SK-N-SH (cell line): ENCODE measurements around the gene FFAR3. TPM values are rescaled to one million over a fixed set of nuclear protein-coding genes. Genes with fewer than 3 reads are reported as not detected.

Source experiments
- CTCF ChIA-PET: fragments of 300-600, 350-600 bp; formaldehyde crosslinking; extraction: SDS; loops from one replicate; lab custom pipeline; 2021; lab: Yijun Ruan, JAX
- POLR2A ChIA-PET: fragments of 350-600 bp; sonication (Branson Sonifier 250); formaldehyde crosslinking; extraction: SDS; loops from one replicate; lab custom pipeline; 2020; ENCODE audit warnings: antibody characterized with exemption, inconsistent platforms; lab: Yijun Ruan, JAX
- DNase-seq: peaks from one replicate; pipeline ENCODE4 v3.0.0; 2012
- H2AFZ ChIP-seq: fragments of 200-600 bp; sonication (generic); 2 replicates; pipeline ENCODE4 v1.8.1; 2016; ENCODE audit warnings: antibody characterized with exemption, mild to moderate bottlenecking, low read depth
- H3F3A ChIP-seq: fragments of 200-600 bp; sonication (generic); replicated peaks from 2 replicates; pipeline ENCODE3; 2016; ENCODE audit warnings: antibody characterized with exemption, mild to moderate bottlenecking; ENCODE audit not compliant: insufficient read depth
- H3K27ac ChIP-seq, 2 experiments: fragments of 200-500 bp in 1 of 2; fragments of 200-600 bp in 1 of 2; sonication (Bioruptor generic) in 1 of 2; sonication (generic), shearing (Covaris generic) in 1 of 2; 2 replicates each; pipeline versions ENCODE4 v1.5.1 to v1.6.1; 2014 to 2016; ENCODE audit warnings: low read depth in 2 of 2, inconsistent platforms in 1 of 2, low read length in 1 of 2, mild to moderate bottlenecking in 1 of 2, mixed read lengths in 1 of 2
- H3K27me3 ChIP-seq: fragments of 200-600 bp; sonication (generic), shearing (Covaris generic); 2 replicates; pipeline ENCODE4 v1.6.1; 2016; ENCODE audit warnings: mixed run types; ENCODE audit not compliant: insufficient read depth
- H3K36me3 ChIP-seq, 2 experiments: fragments of 200-500 bp in 1 of 2; fragments of 200-600 bp in 1 of 2; sonication (Bioruptor generic) in 1 of 2; sonication (generic) in 1 of 2; replicated peaks in 1 of 2; 2 replicates each; pipeline versions ENCODE3 to v1.5.1; 2014 to 2016; ENCODE audit warnings: low read length in 1 of 2, mild to moderate bottlenecking in 1 of 2; ENCODE audit not compliant: insufficient read depth in 2 of 2, control insufficient read depth in 1 of 2
- H3K4me1 ChIP-seq, 2 experiments: fragments of 200-500 bp in 1 of 2; fragments of 200-600 bp in 1 of 2; sonication (Bioruptor generic) in 1 of 2; sonication (generic), shearing (Covaris generic) in 1 of 2; 2 replicates each; pipeline versions ENCODE4 v1.5.1 to v1.6.1; 2014 to 2016; ENCODE audit warnings: low read depth in 1 of 2, low read length in 1 of 2, mixed run types in 1 of 2; ENCODE audit not compliant: insufficient read depth in 2 of 2, control insufficient read depth in 1 of 2
- H3K4me2 ChIP-seq: fragments of 200-600 bp; sonication (generic), shearing (Covaris generic); 2 replicates; pipeline ENCODE4 v1.6.1; 2017; ENCODE audit warnings: mixed run types
- H3K4me3 ChIP-seq, 2 experiments: fragments of 200-500 bp in 1 of 2; fragments of 200-600 bp in 1 of 2; sonication (Bioruptor generic) in 1 of 2; sonication (generic), shearing (Covaris generic) in 1 of 2; 2 replicates each; pipeline versions ENCODE4 v1.5.1 to v1.8.1; 2014 to 2016; ENCODE audit warnings: low read depth in 2 of 2, inconsistent platforms in 1 of 2, low read length in 1 of 2, mild to moderate bottlenecking in 1 of 2, mixed read lengths in 1 of 2, moderate library complexity in 1 of 2
- H3K79me2 ChIP-seq: fragments of 200-600 bp; sonication (generic); 2 replicates; pipeline ENCODE4 v1.8.1; 2017; ENCODE audit warnings: mild to moderate bottlenecking; ENCODE audit not compliant: insufficient read depth
- H3K9ac ChIP-seq: fragments of 200-600 bp; sonication (generic); 2 replicates; pipeline ENCODE4 v1.6.1; 2017; ENCODE audit warnings: mixed run types
- H3K9me2 ChIP-seq: fragments of 200-600 bp; sonication (generic); 2 replicates; pipeline ENCODE4 v1.6.1; 2017; ENCODE audit warnings: mixed run types
- H3K9me3 ChIP-seq: fragments of 200-600 bp; sonication (generic); 2 replicates; pipeline ENCODE4 v1.6.1; 2017; ENCODE audit warnings: mixed run types, mild to moderate bottlenecking, moderate library complexity
- H4K20me1 ChIP-seq: fragments of 200-600 bp; sonication (generic); 2 replicates; pipeline ENCODE4 v1.6.1; 2017; ENCODE audit warnings: mild to moderate bottlenecking, mixed run types; ENCODE audit not compliant: insufficient read depth
- EP300 ChIP-seq, 2 experiments: IDR thresholded peaks; 2 replicates each; pipeline versions ENCODE4 v1.4.0 to v1.6.1; 2012; ENCODE audit warnings: borderline replicate concordance in 1 of 2, low read depth in 1 of 2, low read length in 1 of 2
- FOXJ3 ChIP-seq: sonication (generic); formaldehyde crosslinking; IDR thresholded peaks from 2 replicates; pipeline ENCODE4 v1.5.1; 2020; ENCODE audit warnings: mild to moderate bottlenecking, missing genetic modification reagents
- MXI1 ChIP-seq: IDR thresholded peaks from 2 replicates; pipeline ENCODE4 v1.6.1; 2012; ENCODE audit warnings: mild to moderate bottlenecking, low read depth, low read length, improper control_type of control experiment
- RFX5 ChIP-seq: IDR thresholded peaks from 2 replicates; pipeline ENCODE4 v1.6.1; 2012; ENCODE audit warnings: mild to moderate bottlenecking, improper control_type of control experiment, low read length
- SIN3A ChIP-seq: IDR thresholded peaks from 2 replicates; pipeline ENCODE4 v1.6.1; 2012; ENCODE audit warnings: low read depth, mild to moderate bottlenecking, low read length, moderate library complexity, borderline replicate concordance
- TAF1 ChIP-seq: IDR thresholded peaks from 2 replicates; pipeline ENCODE4 v1.6.1; 2012; ENCODE audit warnings: low read depth, mild to moderate bottlenecking, low read length, moderate library complexity, borderline replicate concordance
- TCF12 ChIP-seq: IDR thresholded peaks from 2 replicates; pipeline ENCODE4 v1.4.0; 2012
- WGBS: methylation state at CpG from one replicate; pipeline ENCODE4 v1.1.6; 2017; ENCODE audit warnings: low lambda C conversion rate; 5-methylcytosine and 5-hydroxymethylcytosine counted together
- polyA plus RNA-seq, 3 experiments: library from polyadenylated mRNA; depleted of rRNA; stranded (reverse); fragments of >200 nt; gene quantifications; 2 replicates each; pipeline ENCODE4 v1.2.3, GENCODE V29; 2012
- TF ChIP-seq, protein P1 (sequence below): fragments of 200-600 bp; sonication (generic); IDR thresholded peaks from 2 replicates; pipeline ENCODE4 v1.6.1; 2017; ENCODE audit warnings: antibody characterized with exemption, mild to moderate bottlenecking, moderate library complexity
- TF ChIP-seq, protein P2 (sequence below): fragments of 150-350 bp; IDR thresholded peaks from 2 replicates; pipeline ENCODE4 v1.6.1; 2016; ENCODE audit warnings: mild to moderate bottlenecking, low read depth, low read length
- TF ChIP-seq, protein P3 (sequence below): IDR thresholded peaks from 2 replicates; pipeline ENCODE4 v1.4.0; 2012; ENCODE audit warnings: low read depth, borderline replicate concordance

FFAR3 gene
- polyA plus RNA-seq, 1 of the 3 experiments (the other 2 are of a cell fraction), result not detected

DNA sequence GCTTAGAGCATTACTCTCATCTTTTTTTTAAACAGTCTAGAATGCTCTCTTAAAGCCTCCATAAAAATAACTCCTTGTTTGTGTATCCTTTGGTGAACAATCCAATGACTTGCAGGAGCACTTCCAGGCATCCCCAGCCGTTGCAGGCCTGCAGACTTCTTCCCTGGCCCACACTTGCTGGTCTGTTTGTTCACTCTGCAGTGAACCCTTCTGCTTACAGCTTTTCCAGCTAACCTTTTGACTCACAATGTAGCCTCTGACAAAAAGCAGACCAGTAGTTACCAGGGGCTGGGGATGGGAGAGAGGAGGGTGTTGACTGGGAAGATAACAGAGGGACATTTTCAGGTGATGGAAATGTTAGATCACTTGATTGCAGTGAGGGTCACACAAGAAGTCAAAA is 21.7 kb downstream of the FFAR3 start (continued):
- TF ChIP-seq, protein P1, sequence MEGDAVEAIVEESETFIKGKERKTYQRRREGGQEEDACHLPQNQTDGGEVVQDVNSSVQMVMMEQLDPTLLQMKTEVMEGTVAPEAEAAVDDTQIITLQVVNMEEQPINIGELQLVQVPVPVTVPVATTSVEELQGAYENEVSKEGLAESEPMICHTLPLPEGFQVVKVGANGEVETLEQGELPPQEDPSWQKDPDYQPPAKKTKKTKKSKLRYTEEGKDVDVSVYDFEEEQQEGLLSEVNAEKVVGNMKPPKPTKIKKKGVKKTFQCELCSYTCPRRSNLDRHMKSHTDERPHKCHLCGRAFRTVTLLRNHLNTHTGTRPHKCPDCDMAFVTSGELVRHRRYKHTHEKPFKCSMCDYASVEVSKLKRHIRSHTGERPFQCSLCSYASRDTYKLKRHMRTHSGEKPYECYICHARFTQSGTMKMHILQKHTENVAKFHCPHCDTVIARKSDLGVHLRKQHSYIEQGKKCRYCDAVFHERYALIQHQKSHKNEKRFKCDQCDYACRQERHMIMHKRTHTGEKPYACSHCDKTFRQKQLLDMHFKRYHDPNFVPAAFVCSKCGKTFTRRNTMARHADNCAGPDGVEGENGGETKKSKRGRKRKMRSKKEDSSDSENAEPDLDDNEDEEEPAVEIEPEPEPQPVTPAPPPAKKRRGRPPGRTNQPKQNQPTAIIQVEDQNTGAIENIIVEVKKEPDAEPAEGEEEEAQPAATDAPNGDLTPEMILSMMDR, result no peak

DNA sequence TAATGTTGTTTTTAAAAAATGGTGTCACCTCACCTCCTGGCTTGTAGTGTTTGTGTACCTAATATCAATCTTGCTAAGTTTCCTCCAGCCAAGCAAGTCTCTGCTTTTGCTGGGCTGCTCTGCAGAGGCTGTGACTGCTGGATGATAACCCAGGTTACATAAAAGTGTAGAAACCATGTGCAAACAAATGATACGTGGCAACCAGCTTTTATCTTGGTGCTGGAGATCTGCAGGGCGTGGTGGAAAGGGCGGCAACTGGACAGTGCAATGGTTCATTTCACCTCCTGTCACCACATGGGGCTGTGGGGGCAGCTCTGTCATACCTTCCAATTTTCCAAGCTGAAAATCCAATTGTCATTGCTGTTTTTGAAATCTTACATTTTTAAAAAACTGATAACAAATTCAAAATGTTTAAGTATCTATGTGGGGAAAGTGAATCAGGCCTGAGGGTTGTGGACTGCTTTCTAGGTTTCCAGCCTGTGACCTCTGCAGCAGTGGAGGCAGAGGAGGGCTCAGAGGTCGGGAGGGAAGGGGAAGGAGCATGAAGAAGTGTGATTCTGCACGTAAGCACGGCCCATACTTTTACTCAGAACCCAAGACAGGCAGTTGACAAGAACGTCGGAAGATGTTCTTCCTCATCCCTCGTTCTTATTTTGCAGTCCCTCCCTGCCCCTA is 22.3 kb downstream of the FFAR3 start:
- no peak overlapping the region for H3K4me3 ChIP-seq
- POLR2A ChIA-PET, result no interaction called here
- H3K4me2 ChIP-seq, result no peak overlapping the region
- H2AFZ ChIP-seq, result no peak overlapping the region
- H3K9me2 ChIP-seq, result no peaks in the 10 kb centered on the region
- H3K27ac ChIP-seq, result no peak overlapping the region
- H3K9me3 ChIP-seq, result peaks cover under 1% of the 10 kb centered on the region; the same call in 1 of the 2 replicates
- WGBS, result 12% methylated on average over 9 of the region's 9 CpGs
- peaks cover 17% of the 10 kb centered on the region; the same call in 1 of the 2 replicates for H3K27me3 ChIP-seq
- CTCF ChIA-PET, result interaction anchor here (0.8 kb wide), 1 partner anchor 130 kb away, joined by 3 read pairs; no protein-coding TSS in a partner anchor
- no peak for DNase-seq
- no peaks in the 10 kb centered on the region for H3K36me3 ChIP-seq
- no peak for TF ChIP-seq SIN3A
- TF ChIP-seq FOXJ3 (CRISPR knock-in tag), result no peak
- TF ChIP-seq TAF1, result no peak
- TF ChIP-seq TCF12, result no peak
- TF ChIP-seq, protein P2, sequence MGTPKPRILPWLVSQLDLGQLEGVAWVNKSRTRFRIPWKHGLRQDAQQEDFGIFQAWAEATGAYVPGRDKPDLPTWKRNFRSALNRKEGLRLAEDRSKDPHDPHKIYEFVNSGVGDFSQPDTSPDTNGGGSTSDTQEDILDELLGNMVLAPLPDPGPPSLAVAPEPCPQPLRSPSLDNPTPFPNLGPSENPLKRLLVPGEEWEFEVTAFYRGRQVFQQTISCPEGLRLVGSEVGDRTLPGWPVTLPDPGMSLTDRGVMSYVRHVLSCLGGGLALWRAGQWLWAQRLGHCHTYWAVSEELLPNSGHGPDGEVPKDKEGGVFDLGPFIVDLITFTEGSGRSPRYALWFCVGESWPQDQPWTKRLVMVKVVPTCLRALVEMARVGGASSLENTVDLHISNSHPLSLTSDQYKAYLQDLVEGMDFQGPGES, result no peak
- TF ChIP-seq EP300 (IDR thresholded peaks at IDR 0.05; ENCODE audit: borderline replicate concordance in 1 of 2, low read depth in 1 of 2, low read length in 1 of 2), result no peak
- TF ChIP-seq, protein P3, sequence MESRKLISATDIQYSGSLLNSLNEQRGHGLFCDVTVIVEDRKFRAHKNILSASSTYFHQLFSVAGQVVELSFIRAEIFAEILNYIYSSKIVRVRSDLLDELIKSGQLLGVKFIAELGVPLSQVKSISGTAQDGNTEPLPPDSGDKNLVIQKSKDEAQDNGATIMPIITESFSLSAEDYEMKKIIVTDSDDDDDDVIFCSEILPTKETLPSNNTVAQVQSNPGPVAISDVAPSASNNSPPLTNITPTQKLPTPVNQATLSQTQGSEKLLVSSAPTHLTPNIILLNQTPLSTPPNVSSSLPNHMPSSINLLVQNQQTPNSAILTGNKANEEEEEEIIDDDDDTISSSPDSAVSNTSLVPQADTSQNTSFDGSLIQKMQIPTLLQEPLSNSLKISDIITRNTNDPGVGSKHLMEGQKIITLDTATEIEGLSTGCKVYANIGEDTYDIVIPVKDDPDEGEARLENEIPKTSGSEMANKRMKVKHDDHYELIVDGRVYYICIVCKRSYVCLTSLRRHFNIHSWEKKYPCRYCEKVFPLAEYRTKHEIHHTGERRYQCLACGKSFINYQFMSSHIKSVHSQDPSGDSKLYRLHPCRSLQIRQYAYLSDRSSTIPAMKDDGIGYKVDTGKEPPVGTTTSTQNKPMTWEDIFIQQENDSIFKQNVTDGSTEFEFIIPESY, result no peak
- no peak for TF ChIP-seq MXI1
- no peak for TF ChIP-seq RFX5
- no peaks in the 10 kb centered on the region for H3K4me1 ChIP-seq
- no peaks in the 10 kb centered on the region for H3K79me2 ChIP-seq
- H3K9ac ChIP-seq, result no peak overlapping the region
- H3F3A ChIP-seq, result no peaks in the 10 kb centered on the region
- no peaks in the 10 kb centered on the region for H4K20me1 ChIP-seq
